ENCODE measurements around the gene GALNT8.
"Not testable (repeated sequence)": the region's sequence is repeated elsewhere in the genome, so short reads cannot be mapped to it uniquely, and the experiment has no call there.

The GALNT8 gene

GRCh38 chr12:4720637-4720995, 416 bp downstream of the GALNT8 start:
- Mint-ChIP-seq H3K27ac (no peak overlapping the region), H3K36me3 (ENCODE audit: low read depth) (no peaks in the 10 kb centered on the region), H3K27me3 (ENCODE audit: low read depth) (peaks cover 40% of the 10 kb centered on the region), H3K4me3 (no peak overlapping the region), H3K9me3 (no peaks in the 10 kb centered on the region), H3K4me1 (ENCODE audit: low read depth) (no peaks in the 10 kb centered on the region)
- DNase-seq (ENCODE audit: low spot score), result no peak

GRCh38 chr12:4721587-4721986, 1.4 kb downstream of the GALNT8 start:
- not testable (repeated sequence) for H3K4me3 Mint-ChIP-seq; H3K27ac Mint-ChIP-seq; H3K36me3 Mint-ChIP-seq (ENCODE audit: low read depth); H3K4me1 Mint-ChIP-seq (ENCODE audit: low read depth); H3K9me3 Mint-ChIP-seq; DNase-seq (ENCODE audit: low spot score)
- H3K27me3 Mint-ChIP-seq (ENCODE audit: low read depth), result peaks cover 40% of the 10 kb centered on the region

- no peak overlapping the region for H3K4me3 Mint-ChIP-seq
- H3K36me3 Mint-ChIP-seq (ENCODE audit: low read depth), result no peaks in the 10 kb centered on the region
- H3K27ac Mint-ChIP-seq, result no peak overlapping the region
- peaks cover 40% of the 10 kb centered on the region for H3K27me3 Mint-ChIP-seq (ENCODE audit: low read depth)
- H3K9me3 Mint-ChIP-seq, result no peaks in the 10 kb centered on the region
- DNase-seq (ENCODE audit: low spot score), result no peak
- no peaks in the 10 kb centered on the region for H3K4me1 Mint-ChIP-seq (ENCODE audit: low read depth)
Observed at GRCh38 chr12:4723226-4723625, 3.0 kb downstream of the GALNT8 start.

- Mint-ChIP-seq H3K9me3 (no peaks in the 10 kb centered on the region), H3K4me1 (ENCODE audit: low read depth) (no peaks in the 10 kb centered on the region), H3K27me3 (ENCODE audit: low read depth) (peaks cover 29% of the 10 kb centered on the region), H3K27ac (no peak overlapping the region), H3K4me3 (no peak overlapping the region), H3K36me3 (ENCODE audit: low read depth) (no peaks in the 10 kb centered on the region)
- DNase-seq (ENCODE audit: low spot score), result no peak
Observed at GRCh38 chr12:4725057-4725456, 4.9 kb downstream of the GALNT8 start.

GRCh38 chr12:4734625-4735340, 14.6 kb downstream of the GALNT8 start:
- Mint-ChIP-seq H3K4me1 (ENCODE audit: low read depth) (no peaks in the 10 kb centered on the region), H3K9me3 (no peaks in the 10 kb centered on the region), H3K4me3 (no peak overlapping the region), H3K27me3 (ENCODE audit: low read depth) (peaks cover 35% of the 10 kb centered on the region), H3K36me3 (ENCODE audit: low read depth) (no peaks in the 10 kb centered on the region), H3K27ac (no peak overlapping the region)
- no peak for DNase-seq (ENCODE audit: low spot score)

- DNase-seq (ENCODE audit: low spot score), result no peak
- no peaks in the 10 kb centered on the region for H3K36me3 Mint-ChIP-seq (ENCODE audit: low read depth)
- H3K4me1 Mint-ChIP-seq (ENCODE audit: low read depth), result no peaks in the 10 kb centered on the region
- no peaks in the 10 kb centered on the region for H3K9me3 Mint-ChIP-seq
- H3K27me3 Mint-ChIP-seq (ENCODE audit: low read depth), result peaks cover 35% of the 10 kb centered on the region
- H3K4me3 Mint-ChIP-seq, result no peak overlapping the region
- no peak overlapping the region for H3K27ac Mint-ChIP-seq
Observed at GRCh38 chr12:4736091-4736490, 15.9 kb downstream of the GALNT8 start.

- Mint-ChIP-seq H3K4me1 (ENCODE audit: low read depth) (no peaks in the 10 kb centered on the region), H3K36me3 (ENCODE audit: low read depth) (no peaks in the 10 kb centered on the region), H3K27ac (no peak overlapping the region), H3K4me3 (no peak overlapping the region), H3K27me3 (ENCODE audit: low read depth) (peaks cover 33% of the 10 kb centered on the region), H3K9me3 (no peaks in the 10 kb centered on the region)
- DNase-seq (ENCODE audit: low spot score), result no peak
Observed at GRCh38 chr12:4738541-4738940, 18.3 kb downstream of the GALNT8 start.

- no peak for DNase-seq (ENCODE audit: low spot score)
- no peak overlapping the region for H3K27ac Mint-ChIP-seq
- no peak overlapping the region for H3K4me3 Mint-ChIP-seq
- H3K27me3 Mint-ChIP-seq (ENCODE audit: low read depth), result peaks cover 7% of the 10 kb centered on the region
- H3K36me3 Mint-ChIP-seq (ENCODE audit: low read depth), result no peaks in the 10 kb centered on the region
- no peaks in the 10 kb centered on the region for H3K4me1 Mint-ChIP-seq (ENCODE audit: low read depth)
- H3K9me3 Mint-ChIP-seq, result no peaks in the 10 kb centered on the region
Observed at GRCh38 chr12:4742416-4742970, 22.3 kb downstream of the GALNT8 start.

- no peaks in the 10 kb centered on the region for H3K4me1 Mint-ChIP-seq (ENCODE audit: low read depth)
- no peaks in the 10 kb centered on the region for H3K9me3 Mint-ChIP-seq
- no peak overlapping the region for H3K27ac Mint-ChIP-seq
- no peak for DNase-seq (ENCODE audit: low spot score)
- no peaks in the 10 kb centered on the region for H3K36me3 Mint-ChIP-seq (ENCODE audit: low read depth)
- peaks cover 1% of the 10 kb centered on the region for H3K27me3 Mint-ChIP-seq (ENCODE audit: low read depth)
- no peak overlapping the region for H3K4me3 Mint-ChIP-seq
Observed at GRCh38 chr12:4743046-4743445, 22.8 kb downstream of the GALNT8 start.

- Mint-ChIP-seq H3K9me3 (no peaks in the 10 kb centered on the region), H3K4me3 (no peak overlapping the region), H3K4me1 (ENCODE audit: low read depth) (no peaks in the 10 kb centered on the region), H3K36me3 (ENCODE audit: low read depth) (no peaks in the 10 kb centered on the region), H3K27me3 (ENCODE audit: low read depth) (peaks cover 7% of the 10 kb centered on the region), H3K27ac (no peak overlapping the region)
- no peak for DNase-seq (ENCODE audit: low spot score)
Observed at GRCh38 chr12:4744709-4745108, 24.5 kb downstream of the GALNT8 start.

GRCh38 chr12:4745249-4745648, 25.0 kb downstream of the GALNT8 start:
- Mint-ChIP-seq H3K27ac (no peak overlapping the region), H3K27me3 (ENCODE audit: low read depth) (peaks cover 8% of the 10 kb centered on the region), H3K4me3 (no peak overlapping the region), H3K36me3 (ENCODE audit: low read depth) (no peaks in the 10 kb centered on the region), H3K4me1 (ENCODE audit: low read depth) (no peaks in the 10 kb centered on the region), H3K9me3 (no peaks in the 10 kb centered on the region)
- no peak for DNase-seq (ENCODE audit: low spot score)

- not testable (repeated sequence) for H3K4me1 Mint-ChIP-seq (ENCODE audit: low read depth); H3K4me3 Mint-ChIP-seq; H3K9me3 Mint-ChIP-seq; DNase-seq (ENCODE audit: low spot score); H3K36me3 Mint-ChIP-seq (ENCODE audit: low read depth); H3K27ac Mint-ChIP-seq
- peaks cover 35% of the 10 kb centered on the region for H3K27me3 Mint-ChIP-seq (ENCODE audit: low read depth)
Observed at GRCh38 chr12:4751654-4752053, 31.5 kb downstream of the GALNT8 start.

- peaks cover 8% of the 10 kb centered on the region for H3K27me3 Mint-ChIP-seq (ENCODE audit: low read depth)
- DNase-seq (ENCODE audit: low spot score), result no peak
- H3K36me3 Mint-ChIP-seq (ENCODE audit: low read depth), result no peaks in the 10 kb centered on the region
- no peak overlapping the region for H3K4me3 Mint-ChIP-seq
- H3K4me1 Mint-ChIP-seq (ENCODE audit: low read depth), result peaks cover 2% of the 10 kb centered on the region
- no peaks in the 10 kb centered on the region for H3K9me3 Mint-ChIP-seq
- H3K27ac Mint-ChIP-seq, result no peak overlapping the region
Observed at GRCh38 chr12:4762773-4763172, 42.6 kb downstream of the GALNT8 start.

- Mint-ChIP-seq H3K27ac (peak overlapping the region; percentile 15), H3K4me3 (no peak overlapping the region), H3K36me3 (ENCODE audit: low read depth) (no peaks in the 10 kb centered on the region), H3K27me3 (ENCODE audit: low read depth) (peaks cover 5% of the 10 kb centered on the region), H3K9me3 (no peaks in the 10 kb centered on the region), H3K4me1 (ENCODE audit: low read depth) (peaks cover 2% of the 10 kb centered on the region)
- DNase-seq (ENCODE audit: low spot score), result no peak
Observed at GRCh38 chr12:4763549-4763948, 43.3 kb downstream of the GALNT8 start.

GRCh38 chr12:4766445-4766844, 46.2 kb downstream of the GALNT8 start:
- DNase-seq (ENCODE audit: low spot score), result no peak
- Mint-ChIP-seq H3K4me1 (ENCODE audit: low read depth) (peaks cover 2% of the 10 kb centered on the region), H3K9me3 (no peaks in the 10 kb centered on the region), H3K27ac (no peak overlapping the region), H3K27me3 (ENCODE audit: low read depth) (peaks cover 12% of the 10 kb centered on the region), H3K4me3 (no peak overlapping the region), H3K36me3 (ENCODE audit: low read depth) (no peaks in the 10 kb centered on the region)

Data from T-helper 2 cell treated with Interferon-gamma antibody and Interleukin-4, amounts not matched to agents 5 μg/mL and 100 μg/mL, for 36 hours (primary cell).